ENCODE results near the gene RXRG.

DNA sequence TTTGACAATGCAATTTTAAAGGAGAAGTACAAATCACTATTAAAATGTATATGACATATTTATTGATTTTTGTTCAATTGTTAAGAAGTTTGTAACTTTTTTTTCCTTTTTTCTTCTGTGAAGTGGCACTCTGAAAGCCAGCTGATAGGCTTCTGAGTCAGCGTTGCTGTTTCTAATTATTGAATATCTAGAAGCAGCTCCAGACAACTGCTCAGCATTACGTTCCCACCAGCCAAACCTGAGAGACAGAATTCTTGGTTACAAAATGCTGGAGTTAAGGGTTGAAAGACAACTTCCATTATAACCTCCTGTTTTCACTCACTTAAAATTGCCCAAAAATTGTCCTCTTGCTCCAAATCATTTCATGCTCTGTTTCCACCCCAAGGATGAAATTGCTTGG, 57.0 kb downstream of the RXRG start:
- TF ChIP-seq CTCF (conservative IDR thresholded peaks at IDR 0.05 in 1 of 2, IDR thresholded peaks at IDR 0.05 in 1 of 2; ENCODE audit: extremely low read depth in 1 of 2, insufficient read depth in 1 of 2, low read depth in 1 of 2, low read length in 2 of 2) (no peak), EZH2 (IDR thresholded peaks at IDR 0.05; ENCODE audit: borderline replicate concordance, low read length) (no peak)

Data from mammary epithelial cell (primary cell).